NCI-H1417 treated with DMSO at 0.1 percent for 48 hours (cell line): Measurements from ENCODE around the gene LPIN2.

Experiments
- DNase-seq: peaks from one replicate; lab custom pipeline; 2025; lab: John Stamatoyannopoulos, UW

Gene LPIN2

DNA sequence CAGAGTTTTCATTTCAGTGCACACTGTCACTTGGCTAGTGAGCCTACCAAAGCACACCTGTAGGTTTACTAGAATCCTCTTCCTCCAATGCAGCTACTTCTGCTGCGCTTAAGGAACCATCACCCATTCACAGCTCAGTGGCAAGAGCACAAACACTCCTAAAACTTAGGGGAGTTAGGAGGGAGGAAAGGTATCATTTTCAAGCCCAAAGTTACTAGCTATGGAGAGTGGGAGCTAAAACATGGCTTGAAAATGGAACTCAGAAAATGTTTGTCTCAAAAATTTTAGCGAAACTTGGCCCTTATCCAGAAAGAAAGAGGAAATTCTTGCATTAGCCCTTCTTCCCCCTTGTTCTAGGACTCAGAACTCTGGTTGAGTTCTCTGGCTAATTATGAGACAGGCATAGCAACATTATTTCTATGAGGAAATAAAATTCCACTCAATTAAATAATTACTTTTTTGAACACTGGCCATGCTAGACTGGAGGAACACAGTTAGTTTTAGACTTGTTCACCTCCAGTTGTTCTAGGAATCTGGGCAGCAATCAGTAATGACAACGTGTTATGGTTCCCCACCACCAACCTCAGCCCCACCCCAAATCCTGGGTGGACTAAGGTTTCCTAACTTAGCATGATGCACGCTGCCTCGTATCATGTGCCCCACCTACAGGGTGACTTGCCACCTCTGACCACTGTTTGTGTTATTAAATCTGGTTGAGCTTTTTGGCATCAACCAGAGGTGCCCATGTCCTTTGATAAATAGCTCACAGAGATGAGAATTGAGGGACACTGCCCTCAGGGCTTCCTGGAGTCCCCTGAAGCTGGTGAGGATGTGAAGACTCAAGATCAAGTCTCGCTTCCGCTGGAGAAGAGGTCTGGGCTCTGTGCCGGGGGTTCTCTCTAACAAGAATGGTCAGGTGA, 32.8 kb downstream of the LPIN2 start:
- DNase-seq = no peak

- DNase-seq = no peak
Observed at GRCh38 chr18:2979129-2979528, 33.8 kb downstream of the LPIN2 start.

GRCh38 chr18:2978661-2979106, 34.3 kb downstream of the LPIN2 start:
- DNase-seq = no peak

GRCh38 chr18:2978208-2978607, 34.7 kb downstream of the LPIN2 start:
- no peak for DNase-seq

DNA sequence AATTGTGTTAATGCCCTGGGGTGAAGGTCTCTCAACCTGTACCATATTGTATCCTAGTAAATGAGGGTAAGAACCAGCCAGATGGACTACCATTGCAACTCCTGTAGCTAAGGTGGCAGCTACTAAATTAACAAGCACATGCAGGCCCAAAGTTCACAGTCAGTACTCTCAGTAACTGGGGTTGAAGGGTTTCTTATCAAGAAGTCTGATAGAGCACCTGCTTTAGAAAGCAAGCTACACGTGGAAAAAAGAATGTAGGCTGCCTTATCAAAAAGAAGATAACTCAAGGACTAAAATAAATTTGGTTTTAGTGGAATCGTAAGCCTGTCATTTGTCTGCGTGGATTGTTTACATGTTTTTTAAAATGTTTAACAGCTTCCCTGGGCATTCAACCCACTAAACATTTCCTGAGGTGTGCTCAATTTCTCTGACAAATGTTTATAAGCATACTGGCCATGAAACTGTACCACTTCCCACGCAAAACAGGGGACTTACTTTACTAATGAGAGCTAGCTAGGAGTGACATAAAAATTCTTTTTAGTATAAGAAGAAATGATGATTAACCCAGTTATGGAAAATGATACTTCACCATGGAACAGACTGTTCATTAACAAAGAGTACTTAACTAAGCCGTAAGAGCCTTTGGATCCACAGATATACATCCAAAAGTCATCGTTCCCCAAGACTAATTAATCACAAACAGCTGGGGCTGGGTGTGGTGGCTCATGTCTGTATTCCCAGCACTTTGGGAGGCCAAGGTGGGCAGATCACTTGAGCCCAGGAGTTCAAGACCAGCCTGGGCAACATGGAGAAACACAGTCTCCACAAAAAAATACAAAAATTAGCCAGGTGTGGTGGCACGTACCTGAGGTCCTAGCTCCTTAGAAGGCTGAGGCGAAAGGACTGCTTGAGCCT, 36.5 kb downstream of the LPIN2 start:
- no peak for DNase-seq

- DNase-seq = no peak
Observed at GRCh38 chr18:2974731-2975130, 38.2 kb downstream of the LPIN2 start.

- DNase-seq = no peak
Observed at GRCh38 chr18:2971741-2972552, 41.0 kb downstream of the LPIN2 start.

DNA sequence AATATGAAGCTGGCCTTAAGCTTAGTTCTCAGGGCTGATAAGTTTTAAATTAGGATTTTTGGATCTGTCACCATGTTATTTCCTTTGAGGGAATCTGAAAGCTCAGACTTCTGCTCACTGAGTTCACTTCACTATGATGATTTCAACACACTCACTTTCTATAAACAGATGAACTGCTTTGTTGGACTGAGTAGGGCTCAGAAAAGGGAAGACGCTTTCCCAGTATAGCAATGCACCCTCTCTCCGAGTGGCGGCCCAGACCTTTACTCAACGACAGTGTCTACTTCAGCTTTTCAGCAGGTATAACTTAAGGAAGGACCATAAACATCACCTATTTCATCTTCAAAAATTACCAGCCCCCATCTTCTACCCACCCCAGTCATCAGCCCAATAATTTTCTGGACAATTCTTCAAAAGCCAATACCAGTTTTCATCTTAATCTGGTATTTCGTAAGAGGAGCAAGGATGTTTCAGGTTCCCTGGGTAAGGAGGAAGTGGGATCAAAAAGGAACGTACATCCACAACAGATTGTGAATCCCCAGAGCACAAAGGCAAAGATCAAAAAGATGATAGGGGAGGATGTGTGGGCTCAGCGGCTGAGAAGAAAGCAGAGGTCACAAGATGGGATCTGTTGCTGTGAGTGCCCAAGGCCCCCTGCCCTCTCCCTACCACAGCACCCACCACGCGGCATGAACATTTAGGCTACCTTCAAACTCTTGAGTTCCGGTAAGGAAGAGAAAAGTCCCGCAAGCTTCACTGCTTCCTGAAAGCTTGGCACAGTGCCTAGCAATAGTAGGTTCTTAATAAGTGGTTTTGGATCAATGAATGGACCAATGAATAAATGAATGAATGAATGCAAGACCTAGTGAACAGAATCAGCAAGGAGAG, 41.9 kb downstream of the LPIN2 start:
- DNase-seq = no peak

- DNase-seq = no peak
Observed at GRCh38 chr18:2970344-2970743, 42.6 kb downstream of the LPIN2 start.

GRCh38 chr18:2969695-2970094, 43.2 kb downstream of the LPIN2 start:
- DNase-seq = no peak

GRCh38 chr18:2968606-2969005, 44.3 kb downstream of the LPIN2 start:
- no peak for DNase-seq

GRCh38 chr18:2967820-2968219, 45.1 kb downstream of the LPIN2 start:
- DNase-seq = no peak

DNA sequence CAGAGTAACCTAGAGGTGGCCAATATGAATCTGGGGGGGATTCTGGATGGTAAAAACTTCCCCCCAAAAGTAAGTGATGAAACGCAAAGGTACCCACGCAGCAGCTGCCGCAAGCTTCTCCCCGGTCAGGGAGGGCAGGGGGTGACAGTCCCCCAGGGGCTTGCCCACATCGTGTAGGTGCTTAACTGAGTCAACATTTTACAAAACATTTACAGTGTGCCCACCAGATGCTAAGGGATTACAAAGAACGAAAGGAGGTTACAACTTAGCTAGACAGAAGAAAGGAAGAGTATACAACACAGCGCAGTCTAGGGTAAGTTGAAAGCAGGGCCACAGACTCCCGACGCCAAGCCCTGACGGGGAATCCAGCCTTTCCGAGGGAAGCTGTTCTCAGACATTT, 45.6 kb downstream of the LPIN2 start:
- no peak for DNase-seq

GRCh38 chr18:2966560-2966959, 46.4 kb downstream of the LPIN2 start:
- no peak for DNase-seq

DNA sequence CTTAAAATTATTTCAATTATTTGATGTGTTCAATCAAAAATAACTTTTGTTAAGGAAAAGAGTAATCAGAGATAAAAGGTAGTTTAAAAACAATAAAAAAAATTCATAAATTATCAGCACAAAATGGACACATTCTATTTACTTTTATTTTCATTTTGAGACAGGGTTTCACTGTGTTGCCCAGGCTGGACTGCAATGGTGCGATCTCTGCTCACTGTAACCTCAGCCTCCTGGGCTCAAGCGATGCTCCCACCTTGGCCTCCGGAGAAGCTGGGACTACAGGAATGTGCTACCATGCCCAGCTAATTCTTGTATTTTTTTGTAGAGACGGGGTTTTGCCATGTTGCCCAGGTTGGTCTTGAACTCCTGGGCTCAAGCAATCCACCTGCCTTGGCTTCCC, 47.1 kb downstream of the LPIN2 start:
- DNase-seq = no peak

DNA sequence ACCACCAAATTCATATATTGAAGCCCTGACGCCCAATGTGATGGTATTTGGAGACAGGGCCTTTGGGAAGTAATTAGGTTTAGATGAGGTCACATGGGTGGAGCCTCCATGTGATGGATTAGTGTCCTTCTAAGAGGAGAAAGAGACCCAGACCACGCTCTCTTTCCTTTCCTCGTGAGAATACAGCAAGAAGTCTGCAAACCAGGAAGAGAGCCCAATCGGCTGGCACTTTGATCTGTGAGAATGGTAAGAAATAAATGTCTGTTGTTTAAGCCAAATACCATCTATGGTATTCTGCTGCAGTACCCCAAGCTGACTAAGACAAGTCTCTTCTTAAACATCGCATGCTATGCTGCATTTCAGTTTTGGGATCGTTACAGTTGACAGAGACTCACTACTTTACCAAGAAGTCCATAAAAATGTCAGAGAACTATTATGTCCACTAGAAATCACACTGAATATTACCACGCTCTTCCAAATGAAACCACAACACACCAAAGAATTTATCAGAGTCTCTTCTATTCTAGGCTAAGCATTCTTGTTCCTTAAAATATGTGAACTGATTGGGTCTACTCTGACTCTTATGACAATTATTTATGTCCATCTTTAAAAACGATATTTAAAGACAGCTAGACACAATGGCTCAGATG, 48.5 kb downstream of the LPIN2 start:
- no peak for DNase-seq
